Lung microvascular endothelial cell (primary cell): ENCODE results near the gene C9orf50. TPM values are rescaled to one million over a fixed set of nuclear protein-coding genes. Genes with fewer than 3 reads are reported as not detected.

Source experiments
- DNase-seq, 2 donors: peaks; one replicate each; pipeline versions ENCODE4 v3.0.0 to v3.0.0-alpha.2; 2010; ENCODE audit warnings: low read depth in 2 of 2
- total RNA-seq: library from RNA; depleted of rRNA; stranded (reverse); fragments of >200 nt; gene quantifications from 2 replicates; pipeline ENCODE4 v1.2.1, GENCODE V29; 2014

Gene C9orf50
- total RNA-seq, 1 donor from 2014 or later, result not detected

DNA sequence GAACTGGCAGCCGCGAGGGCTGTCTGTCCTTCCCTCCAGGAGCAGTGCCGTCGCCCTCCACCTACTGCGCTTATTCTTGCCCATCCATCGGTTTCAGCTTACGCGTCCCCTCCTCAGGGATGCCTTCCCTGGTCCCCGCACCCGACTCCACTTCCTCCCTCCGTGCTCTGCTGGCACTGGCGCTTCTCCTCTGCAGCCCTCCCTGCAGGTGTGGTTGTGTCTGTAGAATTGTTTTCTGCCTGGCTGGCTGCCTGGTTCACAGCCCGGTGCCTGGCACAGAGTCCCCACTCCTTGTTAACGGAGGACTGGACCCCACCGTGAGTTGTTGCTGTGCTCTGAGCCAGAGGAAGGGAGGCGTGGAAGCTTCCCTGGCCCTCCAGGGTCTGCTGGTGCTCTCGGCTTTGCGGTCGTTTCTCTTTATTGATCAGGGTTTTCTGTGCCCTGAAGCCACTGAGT lies 10.8 kb upstream of the C9orf50 start:
- DNase-seq, result no peak

DNA sequence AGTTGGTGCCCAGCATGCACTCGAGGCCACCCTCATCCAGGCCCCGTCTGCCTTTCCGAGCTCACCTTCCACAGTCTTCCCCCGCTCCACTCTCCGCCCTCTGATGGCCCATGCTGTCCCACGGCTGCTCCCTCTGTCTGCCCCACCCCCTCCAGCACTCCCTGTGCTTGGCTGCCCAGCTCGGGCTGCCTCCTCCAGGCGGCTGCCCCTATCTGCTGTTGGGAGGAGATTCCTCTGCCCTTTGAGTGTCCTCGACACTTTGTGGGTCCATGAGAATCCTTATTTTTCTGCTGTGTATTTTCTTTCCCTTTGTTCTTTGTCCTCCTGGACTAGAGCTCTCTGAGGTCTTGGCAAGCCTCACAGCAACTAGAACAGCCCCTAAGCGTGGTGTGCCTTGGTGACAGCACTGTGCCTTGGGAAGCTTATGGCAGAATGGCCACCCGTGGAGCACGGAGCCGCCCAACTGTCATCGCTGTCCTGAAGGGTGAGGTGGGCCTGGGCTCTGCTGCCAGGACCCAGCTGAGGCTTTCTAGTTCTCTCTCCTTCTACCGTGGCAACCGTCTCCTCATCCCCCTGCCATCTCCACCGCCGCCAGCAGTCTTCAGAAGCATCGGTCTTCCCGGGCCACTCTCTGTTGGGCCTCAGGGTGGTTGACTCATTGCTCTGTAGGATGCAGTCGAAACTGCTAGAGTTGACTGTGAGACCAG lies 10.2 kb upstream of the C9orf50 start:
- peak in 1 of 2 donors; percentile 31 for DNase-seq

DNA sequence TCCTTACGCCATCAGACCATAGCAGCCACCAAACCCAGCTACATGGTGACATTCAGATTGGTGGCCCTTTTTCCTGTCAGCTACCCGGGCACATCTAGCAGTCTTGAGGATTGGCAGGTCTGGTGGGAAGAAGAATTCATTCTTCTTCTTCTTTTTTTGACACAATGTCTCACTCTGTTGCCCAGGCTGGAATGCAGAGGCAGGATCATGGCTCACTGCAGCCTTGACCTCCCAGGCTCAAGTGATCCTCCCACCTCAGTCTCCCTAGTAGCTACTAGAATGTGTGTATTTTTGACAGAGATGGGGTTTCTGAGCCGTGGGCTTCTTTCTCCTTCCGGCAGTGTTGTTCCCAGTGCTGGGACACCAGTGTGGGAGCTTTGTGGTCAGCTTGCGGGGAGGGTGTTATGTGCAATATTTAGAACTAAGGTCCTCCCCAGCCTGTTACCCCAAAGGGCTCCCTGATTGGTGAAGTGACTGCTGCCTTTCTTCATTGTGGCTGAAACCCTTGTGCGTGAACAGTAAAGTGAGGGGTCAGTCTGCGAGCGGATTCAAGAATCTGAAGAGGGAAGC lies 8.4 kb upstream of the C9orf50 start:
- no peak for DNase-seq

DNA sequence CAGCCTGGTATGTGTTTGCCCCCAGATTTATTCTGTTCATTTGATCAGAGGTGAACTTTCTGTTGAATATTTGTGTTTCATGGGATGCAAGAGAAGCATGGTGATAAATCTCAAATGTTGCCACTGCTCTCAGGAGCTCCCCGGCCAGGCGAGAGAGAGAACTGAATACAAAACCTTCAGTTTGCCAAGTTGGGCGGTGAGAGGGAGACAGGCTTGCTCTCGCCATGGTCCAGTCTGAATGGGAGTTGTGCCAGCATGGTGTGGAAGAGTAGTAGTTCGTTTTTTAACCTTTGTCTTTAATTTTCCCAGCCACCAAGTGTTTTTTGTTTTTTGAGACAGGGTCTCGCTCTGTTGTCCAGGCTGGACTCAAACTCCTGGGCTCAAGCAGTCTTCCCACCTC lies 7.8 kb upstream of the C9orf50 start:
- no peak for DNase-seq

DNA sequence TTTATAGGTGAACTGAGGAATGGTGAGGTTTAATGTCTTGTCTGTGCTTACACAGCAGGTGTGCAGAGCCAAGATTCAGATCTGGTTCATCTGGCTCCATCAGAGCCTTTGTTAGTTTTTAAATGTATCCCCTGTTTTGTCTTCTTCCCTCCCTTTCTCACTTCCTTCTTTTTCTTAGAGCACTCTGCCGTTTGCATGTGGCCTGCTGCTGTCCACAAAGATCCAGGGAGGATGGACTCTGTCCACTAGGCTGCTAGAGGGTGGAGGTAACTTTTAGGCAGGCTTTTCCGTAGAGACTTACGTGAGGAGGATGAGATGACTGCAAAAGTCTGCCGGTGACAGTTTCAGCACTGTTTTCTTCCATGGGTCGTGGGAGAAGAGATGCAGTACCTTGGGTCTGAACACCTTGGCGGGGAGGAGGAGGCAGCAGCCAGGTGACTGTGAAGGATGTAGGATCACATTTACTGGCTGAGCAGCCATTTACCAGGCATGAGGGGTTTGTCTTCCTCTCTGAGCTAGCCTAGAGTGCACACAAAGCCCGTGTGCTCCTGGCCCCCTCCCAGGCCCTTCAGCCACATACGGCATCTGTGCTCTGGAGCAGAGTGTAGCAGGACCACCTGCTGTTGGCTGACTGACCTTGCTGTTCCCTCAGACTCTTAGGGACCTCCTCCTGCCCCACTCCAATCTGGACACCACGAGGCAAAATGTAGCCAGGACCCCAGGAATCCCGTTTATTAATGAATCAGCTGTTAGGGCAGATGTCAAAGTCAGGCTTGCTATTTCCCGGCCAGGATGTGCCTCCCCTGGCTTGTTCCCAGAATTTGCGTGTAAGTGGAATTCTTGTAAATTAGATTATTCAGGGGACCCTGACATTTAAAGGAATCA lies 6.9 kb upstream of the C9orf50 start:
- peak in 1 of 2 donors; percentile 33 for DNase-seq

DNA sequence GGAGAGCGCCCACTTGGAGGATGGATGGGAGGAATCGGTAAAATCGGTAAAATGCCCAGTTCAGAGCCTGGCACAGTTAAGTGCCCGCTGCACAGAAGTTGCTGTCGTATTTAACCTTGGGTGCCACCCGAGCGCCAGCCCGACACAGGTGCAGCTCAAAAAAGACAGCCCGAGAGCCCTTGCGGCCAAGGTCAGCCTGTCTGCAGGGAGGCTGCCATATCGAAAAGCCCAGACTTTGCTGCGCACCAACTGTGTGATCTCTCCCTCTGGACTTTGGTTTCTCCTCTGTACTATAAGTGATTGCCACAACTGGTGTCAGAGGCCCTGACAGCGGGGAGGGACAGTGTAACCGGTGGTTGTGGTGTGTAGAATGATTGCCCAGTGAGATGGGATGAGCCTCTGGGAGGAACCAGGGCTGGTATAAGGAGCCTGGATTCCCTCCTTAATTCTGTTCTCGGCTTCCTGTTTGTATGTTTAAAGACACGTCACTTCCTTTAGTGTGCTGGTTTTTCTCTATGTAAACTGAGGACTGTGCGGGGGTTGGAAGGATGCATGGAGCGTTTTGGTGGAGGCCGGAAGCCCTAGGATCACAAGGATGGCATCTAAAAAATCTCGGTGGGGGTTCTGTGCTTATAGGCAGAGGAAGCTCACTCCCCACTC lies 5.9 kb upstream of the C9orf50 start:
- DNase-seq, result peak in 1 of 2 donors; percentile 38

DNA sequence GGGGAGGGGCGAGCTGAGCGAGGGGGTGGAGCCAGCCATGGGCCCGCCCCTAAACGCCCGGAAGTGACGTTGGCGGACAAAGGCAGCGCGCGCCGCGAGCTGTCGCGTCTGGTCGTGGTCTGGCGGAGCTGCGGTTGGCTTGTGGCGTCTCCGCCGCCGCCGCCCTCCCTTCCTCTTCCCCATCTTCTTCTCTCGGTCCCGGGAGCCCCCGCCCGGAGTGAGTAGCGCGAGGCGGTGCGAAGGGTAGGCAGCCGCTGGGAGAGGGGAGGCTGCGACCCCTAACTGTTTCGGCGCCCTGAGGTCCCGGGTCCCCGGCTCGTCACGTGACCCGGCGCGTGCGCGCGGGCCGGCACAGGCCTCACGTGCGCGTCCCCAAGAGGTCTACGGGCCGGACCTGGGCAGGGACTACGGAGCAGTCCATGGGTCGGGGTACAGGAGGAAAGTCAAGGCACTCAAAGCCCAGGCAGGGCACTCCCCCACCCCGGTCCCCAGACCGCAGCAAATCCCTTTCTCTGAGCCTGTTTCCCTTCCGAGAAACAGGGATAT lies 5.3 kb upstream of the C9orf50 start, which contains the start of gene NTMT1:
TSS of gene NTMT1 (plus strand) at position 85 of the 546 bp plus-strand sequence. CDS start 6,541 bp downstream, outside the sequence.
- DNase-seq, result peak; percentile 88 to 92

DNA sequence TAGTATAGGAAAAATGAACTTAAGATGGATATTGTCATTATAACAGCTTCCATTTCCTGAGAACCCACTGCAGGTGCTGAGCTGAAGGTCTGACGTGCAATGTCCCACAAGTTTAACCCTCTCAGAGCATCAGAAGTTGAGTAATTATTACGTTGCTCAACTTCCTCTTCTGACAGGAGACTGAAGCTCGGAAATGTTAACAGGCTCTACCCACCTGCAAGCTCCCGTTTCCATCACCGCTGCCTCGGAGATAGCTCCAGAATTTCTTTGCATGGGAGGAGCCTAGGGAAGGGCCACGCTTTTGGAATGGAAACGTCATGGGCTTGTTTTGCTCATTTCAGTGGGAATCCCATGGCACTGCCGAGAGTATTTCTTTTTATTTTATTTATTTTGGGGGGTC lies 4.0 kb upstream of the C9orf50 start:
- DNase-seq, result no peak

DNA sequence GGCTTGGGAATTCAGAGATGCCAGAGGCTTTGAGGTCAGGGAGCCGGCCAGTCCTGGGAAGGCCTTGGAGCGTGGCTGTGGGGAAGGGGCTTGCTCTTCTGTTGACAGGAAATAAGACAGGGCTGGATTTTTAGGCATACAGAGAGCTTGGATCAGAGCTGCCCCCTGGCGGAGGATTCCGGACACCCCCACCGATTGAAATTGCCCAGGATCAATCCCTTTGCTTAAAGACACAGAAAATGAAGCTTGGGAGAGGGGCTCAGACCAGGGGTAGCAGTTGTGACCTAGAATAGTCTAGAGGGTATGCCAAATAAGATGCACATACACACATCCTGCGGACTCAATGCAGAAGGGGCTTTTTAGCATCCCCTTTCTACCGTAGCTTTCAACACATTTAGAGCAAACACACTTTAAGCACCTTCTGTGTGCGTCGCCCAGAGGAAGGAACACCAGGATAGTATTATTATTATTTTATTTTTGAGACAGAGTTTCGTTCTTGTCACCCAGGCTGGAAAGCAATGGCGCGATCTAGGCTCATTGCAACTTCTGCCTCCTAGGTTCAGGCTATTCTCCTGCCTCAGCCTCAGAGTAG lies 3.4 kb upstream of the C9orf50 start:
- peak; percentile 51 to 61 for DNase-seq

DNA sequence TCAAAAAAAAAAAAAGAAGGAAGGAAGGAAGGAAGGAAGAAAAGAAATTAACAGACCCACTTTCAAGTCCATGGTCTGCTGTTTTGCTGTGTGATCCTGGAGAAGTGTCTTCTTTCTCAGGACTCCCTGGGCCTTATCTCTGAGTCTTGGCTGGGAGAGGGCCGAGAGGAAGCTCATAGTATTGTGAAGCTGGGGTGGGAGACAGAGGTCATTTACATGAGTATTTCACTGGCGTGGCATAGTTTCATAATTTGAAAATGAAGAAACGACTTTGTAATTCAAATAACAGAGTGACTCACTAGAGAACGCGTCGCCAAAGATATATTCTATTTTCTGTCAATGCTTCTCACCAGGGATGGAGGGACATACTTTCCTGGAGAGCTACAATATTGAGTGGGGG lies 2.4 kb upstream of the C9orf50 start:
- no peak for DNase-seq

DNA sequence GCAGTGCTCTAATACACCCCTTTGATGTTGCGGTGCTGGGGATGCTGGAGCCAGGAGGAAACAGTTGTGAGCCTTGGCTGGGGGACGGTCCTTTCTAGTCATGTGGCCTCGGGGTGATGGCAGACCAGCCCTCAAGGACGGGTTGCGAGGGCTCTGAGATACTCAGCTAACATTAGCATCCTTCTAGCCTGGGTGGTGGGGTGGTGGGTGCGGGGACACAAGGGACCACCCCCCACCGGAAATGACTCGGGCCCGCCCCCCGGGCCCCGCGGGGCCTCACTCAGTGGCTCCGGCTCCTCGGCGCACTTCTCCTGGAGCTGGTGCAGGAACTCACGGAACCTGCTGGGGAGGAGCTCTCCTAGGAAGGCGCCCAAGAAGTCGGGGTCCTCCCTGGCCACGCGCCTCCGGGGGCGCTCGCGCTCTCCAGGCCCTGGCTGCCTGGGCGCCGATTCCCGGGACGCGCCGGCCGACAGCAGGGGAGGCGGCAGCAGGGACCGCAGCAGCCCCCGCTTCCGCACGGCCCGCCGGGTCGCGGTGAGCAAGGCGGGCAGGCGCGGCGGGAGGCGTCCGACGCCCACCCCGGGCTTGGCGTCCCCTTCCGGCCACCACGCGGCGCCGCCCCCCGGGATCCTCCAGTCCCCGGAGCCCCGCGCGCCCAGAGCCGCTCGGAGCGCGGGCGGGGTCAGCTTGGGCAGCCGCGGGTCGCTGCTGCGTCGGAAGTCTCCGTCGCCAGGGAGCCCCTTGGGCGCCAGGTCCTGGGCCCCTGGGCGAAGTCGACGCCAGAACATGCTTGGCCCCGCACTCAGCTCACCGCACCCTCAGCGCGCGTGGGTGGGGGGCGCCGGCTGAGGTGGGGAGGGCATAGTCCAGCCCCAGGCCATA lies 873 bp downstream of the C9orf50 start:
- DNase-seq, result no peak

DNA sequence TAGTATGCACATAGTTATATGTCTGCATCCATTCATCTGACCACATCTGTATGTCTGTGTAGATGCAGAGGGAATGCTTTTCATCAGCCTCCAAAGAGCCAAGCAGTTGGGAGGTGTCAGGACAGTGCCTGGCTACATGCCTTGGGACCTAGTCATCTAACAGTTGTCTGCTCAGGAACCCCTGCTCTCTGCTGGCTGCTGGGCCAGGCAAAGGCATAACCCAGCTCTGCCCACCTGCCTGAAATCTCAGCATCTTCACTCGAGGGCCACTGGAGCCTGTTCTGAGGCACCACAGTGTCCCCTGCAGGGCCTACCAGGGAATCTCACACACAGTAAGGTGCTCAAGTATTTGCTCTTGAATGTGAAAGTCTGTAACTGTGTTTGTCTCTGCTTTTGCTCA lies 3.7 kb downstream of the C9orf50 start:
- DNase-seq, result peak; percentile 48 to 54

DNA sequence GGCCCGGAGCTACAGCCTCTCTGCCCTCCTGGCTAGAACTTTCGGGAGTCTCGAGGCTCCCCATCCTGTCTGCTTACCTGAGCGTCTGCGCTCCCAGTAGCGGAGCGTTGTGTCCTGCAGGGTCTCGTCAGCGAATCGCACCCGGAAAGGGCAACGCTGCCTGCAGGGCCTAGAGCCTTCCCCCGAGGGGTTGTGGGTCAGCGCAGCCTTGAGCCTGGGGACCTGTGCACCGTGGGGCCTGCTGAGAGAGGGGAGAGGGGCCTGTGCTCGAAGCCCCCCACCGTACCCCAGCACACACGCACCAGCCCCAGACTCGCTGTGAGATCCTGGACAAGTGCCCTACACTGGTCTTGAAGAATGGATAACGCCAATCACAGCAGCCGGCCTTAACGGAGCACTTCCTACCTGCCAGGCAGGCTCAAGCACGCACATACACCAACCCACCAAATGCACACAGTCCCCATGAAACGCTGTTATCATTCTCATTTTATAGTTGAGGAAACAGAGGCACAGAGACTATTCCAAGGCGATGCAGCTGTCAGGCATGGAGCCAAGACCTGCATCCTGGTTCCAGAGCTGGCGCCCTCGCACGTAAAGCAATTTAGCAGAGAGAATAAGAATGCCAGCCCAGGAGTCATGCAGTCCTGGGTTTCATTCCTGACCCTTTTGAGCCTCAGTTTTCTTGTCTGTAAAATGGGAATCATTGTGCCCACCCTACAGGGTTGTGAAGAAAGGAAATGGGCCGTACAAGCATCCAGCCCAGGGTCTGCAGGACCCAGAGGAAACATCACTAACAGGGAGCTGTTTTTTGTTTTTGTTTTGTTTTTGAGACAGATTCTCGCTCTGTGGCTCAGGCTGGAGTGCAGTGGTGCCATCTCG lies 5.3 kb downstream of the C9orf50 start:
- DNase-seq, result no peak

DNA sequence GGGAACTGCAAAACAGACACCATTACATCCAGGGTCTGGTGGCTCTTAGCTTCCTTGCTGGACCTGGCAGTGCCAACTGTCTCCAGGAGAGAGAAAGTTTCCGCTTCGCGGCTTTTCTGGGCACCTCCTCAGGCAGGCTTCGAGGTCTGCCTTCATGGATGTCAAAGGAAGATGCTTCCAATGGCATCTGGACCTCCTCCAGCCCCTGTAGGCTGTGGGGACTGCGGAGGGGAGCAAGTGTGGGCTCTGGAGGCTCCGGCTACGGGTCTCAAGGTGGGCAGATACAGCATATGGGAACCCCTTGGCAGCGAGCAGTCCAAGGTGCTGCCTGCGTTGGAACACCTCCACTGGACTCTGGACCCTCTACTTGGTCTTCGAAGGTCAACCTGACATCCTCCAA lies 6.0 kb downstream of the C9orf50 start:
- no peak for DNase-seq

DNA sequence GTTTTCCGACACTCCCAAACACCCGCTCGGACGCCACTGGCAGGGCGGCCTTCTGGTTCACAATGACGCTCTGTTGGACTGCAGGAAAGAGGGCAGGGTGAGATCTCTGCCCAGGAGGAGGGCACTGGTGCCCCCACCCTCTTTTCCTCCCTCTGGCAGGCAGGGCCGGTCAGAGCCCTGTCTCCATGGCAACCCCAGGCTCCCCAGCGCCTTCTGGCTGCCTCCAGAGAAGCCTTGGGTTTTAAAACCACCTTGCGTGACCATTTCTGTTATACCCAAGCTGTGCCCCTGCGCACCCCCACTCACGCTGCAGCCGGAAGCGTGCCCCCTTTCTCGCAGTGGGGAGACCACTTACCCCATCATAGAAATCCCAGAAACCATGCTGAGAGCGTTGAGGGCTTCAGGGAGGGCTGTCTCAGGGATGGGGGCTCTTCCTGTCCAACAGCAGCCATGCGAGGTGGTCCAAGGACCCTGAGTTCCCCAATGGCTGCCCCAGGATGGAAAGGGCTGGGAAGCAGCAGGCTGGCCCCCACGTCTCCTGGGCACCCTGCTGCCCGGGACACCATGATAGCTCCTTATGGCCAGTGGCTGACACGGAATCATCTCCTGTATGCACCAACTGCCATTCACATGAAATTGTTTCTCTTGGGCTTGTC lies 7.3 kb downstream of the C9orf50 start:
- DNase-seq, result no peak

DNA sequence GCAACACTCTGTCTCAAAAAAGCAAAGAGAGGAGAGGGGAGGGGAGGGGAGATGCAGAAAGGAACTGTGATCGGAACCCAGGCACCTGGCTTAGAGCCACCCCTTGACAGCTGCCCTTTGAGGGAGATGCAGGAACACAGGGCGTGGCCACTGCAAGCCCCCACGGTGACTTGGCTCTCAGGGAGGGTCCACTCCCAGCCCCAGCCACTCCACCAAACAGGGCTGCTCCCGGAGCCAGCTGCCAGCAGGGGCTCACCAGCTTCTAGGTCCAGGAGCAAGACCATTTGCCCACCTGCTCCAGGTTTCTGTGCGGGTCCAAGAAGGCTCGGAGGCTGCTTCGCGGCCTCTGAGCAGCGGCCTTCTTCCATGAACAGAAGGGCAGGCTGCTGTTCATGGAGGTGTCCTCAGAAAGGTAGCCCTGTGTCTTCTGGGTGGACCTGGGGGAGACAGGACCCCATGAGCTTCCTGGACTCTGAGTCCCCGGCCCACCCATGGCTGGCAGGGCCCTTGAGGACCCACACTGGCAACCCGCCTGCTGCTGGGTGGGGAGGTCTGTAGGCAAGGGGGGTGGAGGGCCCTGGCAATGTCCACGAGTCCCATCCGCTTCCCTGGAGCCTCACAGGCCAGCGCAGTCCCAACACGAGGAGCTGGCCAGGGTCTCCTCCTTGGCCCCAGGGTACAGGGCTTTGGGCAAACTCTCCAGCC lies 7.9 kb downstream of the C9orf50 start:
- no peak for DNase-seq

DNA sequence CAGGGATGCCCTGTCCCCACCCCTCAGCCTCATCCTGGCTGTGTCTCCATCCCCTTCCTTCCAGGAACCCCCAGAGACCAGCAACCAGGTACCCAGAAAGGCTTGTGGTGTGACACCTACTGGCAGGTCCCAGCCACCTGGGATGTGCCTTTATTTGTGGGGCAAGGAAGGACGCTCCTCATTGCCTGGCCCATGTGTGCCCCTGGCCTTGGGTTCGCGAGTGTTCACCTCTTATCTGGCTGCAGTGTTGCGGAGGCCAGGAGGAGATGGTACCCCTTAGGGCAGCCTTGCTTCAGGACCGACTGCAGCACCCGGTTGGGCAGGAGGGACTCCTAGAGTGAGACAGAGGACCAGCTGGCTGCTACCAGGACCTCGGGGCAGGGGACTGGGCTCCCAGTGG lies 8.8 kb downstream of the C9orf50 start:
- no peak for DNase-seq

DNA sequence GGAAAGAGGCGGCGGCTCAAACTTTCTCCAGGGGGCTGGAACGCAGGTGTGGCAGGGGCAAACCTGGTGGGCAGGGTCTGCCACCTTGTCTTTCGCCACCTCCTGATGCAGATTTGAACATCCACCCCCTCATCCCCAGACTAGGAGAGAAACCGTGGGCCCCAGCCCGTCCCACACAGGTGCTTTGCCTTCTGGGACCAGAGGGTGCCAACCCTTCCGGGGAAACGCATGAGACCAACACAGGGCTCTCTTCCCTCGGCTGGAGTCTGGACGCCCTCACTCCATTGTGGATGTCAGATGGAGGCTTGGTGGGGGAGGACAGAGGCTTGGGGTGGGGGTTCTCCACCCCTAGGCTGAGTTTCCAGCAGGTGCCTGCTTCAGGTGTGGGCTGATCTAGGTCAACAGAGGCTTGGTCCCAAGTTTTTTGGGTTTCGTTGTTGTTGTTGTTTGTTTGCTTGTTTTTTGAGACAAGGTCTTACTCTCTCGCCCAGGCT lies 9.5 kb downstream of the C9orf50 start:
- DNase-seq, result no peak
